HG03025 (cell line): ENCODE measurements around the gene PCDHGA1.

ENCODE experiments used
- ATAC-seq: cut with Tn5 transposase; IDR thresholded peaks from one replicate; pipeline ENCODE4 v1.9.1; 2021; ENCODE audit warnings: mild to moderate bottlenecking, moderate library complexity; ENCODE audit not compliant: unreplicated experiment, low FRiP score

The PCDHGA1 gene

GRCh38 chr5:141524604-141525597 lies 194.6 kb downstream of the PCDHGA1 start:
- ATAC-seq: peak; percentile 57

- no peak for ATAC-seq
These were observed 195.3 kb downstream of the PCDHGA1 start for GRCh38 chr5:141525653-141526052.

GRCh38 chr5:141527426-141527825 lies 197.1 kb downstream of the PCDHGA1 start:
- ATAC-seq: no peak

- ATAC-seq: no peak
These were observed 198.1 kb downstream of the PCDHGA1 start for GRCh38 chr5:141528291-141528984.

GRCh38 chr5:141529002-141529401 lies 198.7 kb downstream of the PCDHGA1 start:
- no peak for ATAC-seq

GRCh38 chr5:141529873-141530272 lies 199.6 kb downstream of the PCDHGA1 start:
- ATAC-seq: peak; percentile 50

GRCh38 chr5:141532726-141533125 lies 202.4 kb downstream of the PCDHGA1 start:
- ATAC-seq: no peak

GRCh38 chr5:141533897-141534296 lies 203.6 kb downstream of the PCDHGA1 start:
- ATAC-seq: no peak

GRCh38 chr5:141534492-141535213 lies 204.3 kb downstream of the PCDHGA1 start:
- ATAC-seq: no peak

- ATAC-seq: no peak
These were observed 212.7 kb downstream of the PCDHGA1 start for GRCh38 chr5:141543053-141543452.

- no peak for ATAC-seq
These were observed 217.2 kb downstream of the PCDHGA1 start for GRCh38 chr5:141547488-141547887.

- no peak for ATAC-seq
These were observed 217.6 kb downstream of the PCDHGA1 start for GRCh38 chr5:141547921-141548320.

GRCh38 chr5:141557681-141558136 lies 227.4 kb downstream of the PCDHGA1 start:
- no peak for ATAC-seq

GRCh38 chr5:141558150-141558549 lies 227.8 kb downstream of the PCDHGA1 start:
- ATAC-seq: no peak

- no peak for ATAC-seq
These were observed 229.1 kb downstream of the PCDHGA1 start for GRCh38 chr5:141559461-141559860.

- ATAC-seq: no peak
These were observed 229.8 kb downstream of the PCDHGA1 start for GRCh38 chr5:141560151-141560550.

- ATAC-seq: no peak
These were observed 230.6 kb downstream of the PCDHGA1 start for GRCh38 chr5:141560725-141561483.
